GM21515 (cell line): Measurements from ENCODE around the gene SNAI3.
A peak's percentile ranks its signal among the peaks of the same experiment; 100 is the strongest.

Experiments used
- ATAC-seq: cut with Tn5 transposase; IDR thresholded peaks from one replicate; pipeline ENCODE4 v1.9.1; 2021; ENCODE audit not compliant: unreplicated experiment

SNAI3 gene

GRCh38 chr16:88691924-88692560 lies 5.7 kb upstream of the SNAI3 start:
- no peak for ATAC-seq

- ATAC-seq, result no peak
Measured at GRCh38 chr16:88691129-88691813, 5.0 kb upstream of the SNAI3 start.

- no peak for ATAC-seq
Measured at GRCh38 chr16:88690341-88691128, 4.2 kb upstream of the SNAI3 start.

- ATAC-seq, result no peak
Measured at GRCh38 chr16:88688013-88688778, 1.9 kb upstream of the SNAI3 start.

DNA sequence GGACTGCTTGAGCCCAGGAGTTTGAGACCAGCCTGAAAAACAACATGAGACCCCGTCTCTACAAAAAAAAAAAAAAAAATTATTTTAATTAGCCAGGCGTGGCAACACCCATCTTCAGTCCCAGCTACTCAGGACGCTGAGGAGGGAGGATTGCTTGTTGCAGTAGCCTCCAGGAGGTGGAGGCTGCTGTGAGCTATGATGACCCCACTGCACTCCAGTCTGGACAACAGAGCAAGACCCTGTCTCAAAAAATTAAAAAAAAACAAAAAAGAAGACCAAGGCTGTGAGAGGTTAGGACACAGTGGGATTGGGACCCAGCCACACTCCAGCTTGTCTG lies 1.3 kb upstream of the SNAI3 start:
- ATAC-seq, result no peak

DNA sequence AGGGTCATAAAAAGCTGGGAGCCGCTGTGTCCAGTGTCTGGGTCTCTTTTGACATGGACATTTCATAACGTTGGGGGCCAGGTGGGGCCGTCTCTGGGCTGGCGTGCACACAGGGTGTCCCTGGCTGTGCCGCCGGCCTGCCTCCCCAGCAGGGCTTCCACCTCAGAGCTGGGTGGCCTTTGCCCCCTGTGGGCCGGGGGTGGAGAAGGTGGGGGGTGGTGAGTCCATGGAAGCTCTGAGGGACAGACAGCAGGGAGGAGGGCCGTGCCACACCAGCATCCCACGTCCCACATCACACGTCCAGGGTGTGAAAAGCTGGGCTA lies 908 bp upstream of the SNAI3 start:
- ATAC-seq, result no peak

DNA sequence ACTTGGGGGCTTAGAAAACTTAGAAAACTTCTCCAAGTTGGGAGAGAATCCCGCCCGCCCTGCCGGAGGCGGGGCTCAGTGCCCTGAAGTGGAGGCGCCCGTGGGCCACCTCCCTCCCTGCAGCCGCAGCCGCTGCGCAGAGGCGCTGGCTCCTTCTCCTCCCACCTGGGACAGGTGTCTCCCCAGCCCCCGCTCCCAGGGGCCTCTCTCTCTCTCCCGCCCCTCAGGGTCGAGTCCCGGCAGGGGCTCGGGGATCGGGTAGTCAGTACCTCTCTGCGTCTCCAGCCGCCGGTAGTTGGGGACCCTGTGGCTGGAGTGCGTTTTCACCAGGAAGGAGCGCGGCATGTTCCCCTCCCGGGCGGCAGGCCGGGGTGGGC lies 257 bp downstream of the SNAI3 start:
- peak; percentile 14 for ATAC-seq

- ATAC-seq, result no peak
Measured at GRCh38 chr16:88685156-88686061, 898 bp downstream of the SNAI3 start.

GRCh38 chr16:88684569-88685155 lies 1.6 kb downstream of the SNAI3 start:
- ATAC-seq, result no peak

DNA sequence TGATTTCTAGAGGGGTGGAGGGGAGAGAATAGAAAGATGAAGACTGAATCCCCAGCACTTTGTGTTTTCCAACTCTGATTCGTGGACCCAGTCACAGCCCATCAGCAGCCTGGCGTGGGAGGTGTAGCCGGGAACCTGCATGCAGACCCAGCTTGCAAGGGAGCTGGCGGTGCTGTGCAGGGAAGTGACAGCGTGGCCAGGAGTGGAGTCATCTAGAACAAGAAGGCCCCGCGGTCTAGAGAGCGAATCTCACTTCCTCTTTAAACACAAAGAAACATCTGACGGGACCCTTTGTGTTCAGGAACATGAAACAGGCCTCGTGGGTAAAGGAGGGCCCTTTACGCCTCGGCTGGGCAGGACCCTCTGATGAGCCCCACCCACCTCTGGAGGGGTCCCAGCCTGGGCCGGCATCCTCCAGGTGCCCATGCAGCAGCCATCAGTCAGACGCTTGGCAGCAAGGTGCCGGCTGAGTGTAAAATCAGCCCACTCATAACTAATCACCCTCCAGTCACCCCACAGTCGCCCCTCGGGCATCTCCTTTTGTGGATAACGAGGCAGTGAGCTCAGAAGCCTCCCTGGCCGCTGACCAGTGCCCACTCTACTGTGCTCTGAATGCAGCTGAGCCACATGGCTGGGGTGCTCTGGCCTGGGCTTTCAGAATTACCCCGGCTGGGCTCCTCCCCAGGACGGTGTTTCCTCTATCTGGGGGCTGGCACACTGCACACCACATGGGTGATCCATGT lies 4.4 kb downstream of the SNAI3 start:
- ATAC-seq, result peak; percentile 58

DNA sequence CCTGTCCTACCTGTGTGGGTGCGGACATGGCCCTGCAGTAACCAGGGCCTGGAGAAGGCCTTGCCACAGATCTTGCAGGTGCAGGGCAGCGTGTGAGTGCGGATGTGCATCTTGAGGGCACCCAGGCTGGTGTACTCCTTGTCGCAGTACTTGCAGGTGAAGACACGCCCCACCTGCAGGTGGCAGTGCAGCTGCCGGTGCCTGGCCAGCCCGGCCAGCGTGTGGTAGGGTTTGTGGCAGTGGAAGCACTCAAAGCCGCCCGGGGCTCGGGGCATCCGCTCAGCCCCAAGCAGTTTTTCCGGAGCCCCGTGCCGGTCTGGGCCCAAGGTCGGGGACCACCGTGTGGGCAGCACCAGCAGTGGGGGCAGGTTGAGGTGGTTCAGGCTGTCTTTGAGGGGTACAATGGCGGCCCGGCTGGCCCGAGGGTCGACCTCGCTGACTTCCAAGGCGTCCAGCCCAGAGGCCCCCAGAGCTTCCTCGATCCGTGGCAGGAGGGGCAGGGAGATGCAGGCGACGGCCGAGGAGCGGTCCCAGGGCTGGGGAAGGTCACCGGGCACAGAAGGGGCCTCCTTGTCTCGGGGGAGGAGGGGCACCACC lies 5.1 kb downstream of the SNAI3 start:
- ATAC-seq, result no peak

DNA sequence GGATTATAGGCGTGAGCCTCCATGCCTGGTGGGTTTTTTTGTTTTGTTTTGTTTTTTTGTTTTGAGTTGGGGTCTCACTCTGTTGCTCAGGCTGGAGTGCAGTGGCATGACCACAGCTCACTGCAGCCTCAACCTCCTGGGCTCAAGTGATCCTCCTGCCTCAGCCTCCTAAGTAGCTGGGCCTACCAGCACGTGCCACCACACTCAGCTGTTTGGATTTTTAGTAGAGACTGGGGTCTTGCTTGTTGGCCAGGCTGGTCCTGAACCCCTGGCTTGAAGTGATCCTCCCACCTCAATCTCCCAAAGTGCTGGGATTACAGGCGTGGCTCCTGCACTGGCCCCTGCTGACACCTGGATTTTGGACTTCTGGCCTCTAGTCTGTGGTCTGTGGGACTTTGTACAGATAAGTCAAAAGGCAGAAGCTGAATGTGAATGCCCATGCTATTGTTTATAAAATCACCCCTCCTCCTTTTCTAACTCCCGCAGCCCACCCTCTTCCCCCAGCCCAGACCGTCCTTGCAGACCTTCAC lies 5.7 kb downstream of the SNAI3 start:
- ATAC-seq, result no peak

GRCh38 chr16:88678224-88678979 lies 7.9 kb downstream of the SNAI3 start:
- ATAC-seq, result no peak

GRCh38 chr16:88677721-88678120 lies 8.6 kb downstream of the SNAI3 start:
- ATAC-seq, result no peak

GRCh38 chr16:88676502-88677242 lies 9.6 kb downstream of the SNAI3 start:
- no peak for ATAC-seq

DNA sequence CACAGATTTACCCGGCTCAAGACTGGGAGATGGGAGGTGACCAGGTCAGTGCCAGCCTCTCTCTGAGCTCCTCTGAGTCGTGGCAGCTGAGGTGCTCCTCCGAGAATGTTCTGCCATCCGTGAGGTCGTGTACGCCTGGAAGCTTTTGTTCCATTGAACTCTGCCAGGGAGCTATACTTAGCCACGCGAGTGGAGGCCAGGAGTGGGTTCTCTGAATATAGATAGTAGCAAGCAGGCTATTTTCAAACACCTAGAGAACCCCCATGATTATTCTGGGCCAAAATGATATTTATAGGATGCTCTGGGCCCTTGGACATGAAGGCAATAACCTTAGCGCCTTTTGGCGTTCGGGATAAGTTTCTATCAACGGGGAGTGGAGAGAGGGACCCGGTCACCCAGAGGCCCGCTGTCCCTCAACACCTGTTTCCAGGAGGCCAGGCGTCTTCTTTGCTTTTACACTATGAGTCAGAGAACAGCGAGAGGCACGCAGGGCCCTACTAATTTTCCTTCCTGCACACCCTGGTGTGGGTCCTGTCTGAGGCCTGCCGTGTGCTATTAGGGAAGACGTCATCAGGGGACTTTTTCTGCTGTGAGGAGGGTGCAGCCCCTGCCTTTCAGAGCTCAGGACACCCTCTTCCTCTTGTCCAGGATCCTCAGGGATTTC lies 12.5 kb downstream of the SNAI3 start:
- no peak for ATAC-seq

GRCh38 chr16:88672776-88673175 lies 13.5 kb downstream of the SNAI3 start:
- no peak for ATAC-seq
